ENCODE measurements around the gene HLA-DQA1. TPM values are rescaled to one million over a fixed set of nuclear protein-coding genes. Genes with fewer than 3 reads are reported as not detected.
A peak's percentile ranks its signal among the peaks of the same experiment; 100 is the strongest.
"Not testable (repeated sequence)": the region's sequence is repeated elsewhere in the genome, so short reads cannot be mapped to it uniquely, and the experiment has no call there.

The HLA-DQA1 gene
- total RNA-seq, 2 donors from 2014 or later: 5.1 to 45.0 TPM

DNA sequence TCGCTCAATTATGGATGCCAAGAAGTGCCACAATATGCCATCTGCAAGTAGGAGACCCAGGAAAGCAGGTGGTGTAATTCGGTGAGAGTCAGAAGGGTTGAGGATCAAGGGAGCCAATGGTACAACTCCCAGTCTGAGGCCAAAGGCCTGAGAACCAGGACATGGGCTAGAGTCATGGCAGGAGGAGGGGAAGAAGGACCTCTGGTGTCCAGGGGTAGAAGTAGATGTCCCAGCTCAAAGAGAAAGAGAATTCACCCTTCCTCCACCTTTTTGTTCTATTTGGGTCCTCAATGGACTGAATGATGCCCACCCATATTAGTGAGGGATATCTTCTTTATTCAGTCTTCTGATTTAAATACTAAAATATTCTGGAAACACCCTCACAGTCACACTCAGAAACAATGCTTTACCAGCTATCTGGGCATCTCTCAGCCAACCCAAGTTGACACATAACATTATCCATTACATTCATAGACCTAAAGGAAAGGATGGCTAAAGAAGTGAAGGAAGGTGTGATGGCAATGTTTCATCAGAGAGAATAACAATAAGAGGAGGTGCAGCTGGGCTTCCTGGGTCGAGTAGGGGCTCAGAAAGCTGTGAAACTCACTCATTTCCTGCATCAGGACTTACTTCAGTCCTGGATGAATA is 21.2 kb upstream of the HLA-DQA1 start:
- no peak for DNase-seq
- intact Hi-C loops (cut with DNase I, micrococcal nuclease): no loop called here
- peak; percentile 67 for ATAC-seq

DNA sequence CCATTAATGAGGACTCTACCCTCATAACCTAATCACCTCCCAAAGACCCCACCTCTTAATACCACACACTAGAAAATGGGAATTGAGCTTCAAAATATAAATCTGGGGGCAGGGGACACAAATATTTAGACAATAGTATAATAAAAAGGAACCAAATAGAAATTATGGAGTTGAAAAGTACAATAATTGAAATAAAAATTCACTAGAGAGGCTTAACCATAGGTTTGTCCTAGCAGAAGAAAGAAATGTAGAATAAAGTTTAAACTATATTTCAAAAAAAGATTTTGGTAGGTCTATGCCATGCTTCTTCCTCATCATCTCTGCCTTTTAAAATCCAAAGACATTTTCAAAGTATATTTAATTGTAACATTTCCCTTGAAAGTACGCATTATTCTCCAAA is 19.5 kb upstream of the HLA-DQA1 start:
- no peak for ATAC-seq
- intact Hi-C loops (cut with DNase I, micrococcal nuclease): no loop called here
- no peak for DNase-seq

DNA sequence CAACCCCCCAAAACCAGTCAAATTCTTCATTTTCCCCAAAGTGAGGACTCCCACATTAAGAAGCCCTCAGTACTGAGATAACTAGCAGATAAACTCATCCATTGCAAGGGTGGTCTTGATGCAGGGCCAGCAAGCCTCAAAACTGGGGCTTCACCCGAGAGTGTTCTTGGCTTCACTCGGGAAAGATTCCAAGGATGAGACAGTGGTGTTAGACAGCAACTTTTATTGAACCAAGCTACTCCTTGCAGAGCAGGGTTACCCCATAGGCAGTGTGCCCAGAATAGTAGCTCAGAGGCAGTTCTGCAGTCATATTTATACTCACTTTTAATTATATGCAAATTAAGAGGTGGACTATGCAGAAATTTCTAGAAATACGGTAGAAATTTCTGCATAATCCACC is 15.8 kb upstream of the HLA-DQA1 start:
- no peak for ATAC-seq
- no peak for DNase-seq
- intact Hi-C loops (cut with DNase I, micrococcal nuclease): no loop called here

DNA sequence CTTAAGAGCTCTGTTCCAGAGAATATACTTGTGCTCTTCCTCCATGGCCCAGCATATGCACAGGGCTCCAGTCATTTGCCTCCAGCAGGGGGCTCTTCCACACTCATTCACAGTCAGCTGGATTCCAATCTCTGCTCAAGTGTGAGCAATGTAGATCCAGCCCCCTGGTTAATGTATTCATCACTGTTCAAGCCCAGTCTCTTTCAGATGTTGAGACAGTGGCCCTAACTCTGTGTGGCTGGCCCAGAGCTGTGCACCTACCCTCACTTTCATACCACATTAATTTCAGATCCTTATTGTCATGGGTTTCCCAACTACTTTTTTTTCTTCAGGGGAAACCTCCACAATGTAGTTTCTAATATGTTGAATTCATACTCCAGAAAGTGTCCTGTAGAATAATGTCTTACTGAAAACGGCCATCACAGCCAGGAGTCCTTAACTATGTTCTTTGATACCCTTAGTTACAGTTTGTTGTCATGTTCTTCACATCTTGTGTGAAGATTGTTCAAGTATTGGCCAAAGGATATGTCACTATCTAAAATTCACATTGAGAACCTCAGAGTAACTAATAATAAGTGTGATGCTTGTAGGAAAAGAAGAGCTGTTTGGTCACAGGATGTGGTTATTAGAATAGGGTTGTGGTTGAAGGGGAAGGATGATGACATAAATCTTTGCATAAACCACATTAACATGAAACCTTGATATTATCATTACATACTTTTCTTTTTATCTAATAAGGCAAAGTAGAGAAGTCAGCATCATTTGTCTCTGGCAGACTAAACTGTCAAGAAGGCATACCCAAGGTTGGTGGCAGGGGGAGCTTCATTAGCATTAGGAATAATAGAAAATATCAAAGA is 14.4 kb upstream of the HLA-DQA1 start:
- ATAC-seq: peak; percentile 86
- DNase-seq: peak in 1 of 2 donors; percentile 63
- intact Hi-C loops (cut with DNase I, micrococcal nuclease): no loop called here

DNA sequence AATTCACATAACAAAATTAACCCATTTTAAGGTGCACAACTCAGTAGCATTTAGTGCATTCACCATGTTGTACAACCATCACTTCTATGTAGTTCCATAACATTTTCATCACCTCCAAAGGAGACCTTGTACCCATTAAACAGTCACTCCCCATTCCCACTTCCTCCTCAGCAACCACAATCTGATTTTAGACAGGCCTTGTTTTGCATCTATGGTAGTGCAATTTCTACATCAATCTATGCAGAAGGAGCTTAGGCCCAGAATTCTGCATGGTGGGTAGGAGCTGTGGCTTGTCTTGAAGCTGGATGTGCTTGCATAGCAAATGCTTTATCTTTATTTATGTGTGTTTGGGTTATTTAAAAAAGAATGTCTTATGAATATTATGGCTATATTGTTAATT is 13.5 kb upstream of the HLA-DQA1 start:
- peak; percentile 64 for ATAC-seq
- no peak for DNase-seq
- intact Hi-C loops (cut with DNase I, micrococcal nuclease): no loop called here

DNA sequence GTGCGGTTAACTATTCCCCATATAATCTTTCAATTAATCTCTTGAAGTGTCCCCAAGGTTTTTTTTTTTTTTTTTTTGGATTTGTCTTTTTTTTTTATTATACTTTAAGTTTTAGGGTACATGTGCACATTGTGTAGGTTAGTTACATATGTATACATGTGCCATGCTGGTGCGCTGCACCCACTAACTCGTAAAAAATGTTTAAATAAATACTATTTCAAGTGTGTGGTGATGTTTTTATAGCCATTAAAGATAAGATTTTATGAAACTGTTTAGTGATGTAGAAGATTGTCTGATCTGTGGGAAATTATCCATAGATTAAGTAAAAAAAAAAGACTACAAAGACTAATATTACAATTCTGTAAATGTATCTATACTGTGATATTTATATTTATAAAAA is 12.6 kb upstream of the HLA-DQA1 start:
- no peak for DNase-seq
- intact Hi-C loops (cut with DNase I, micrococcal nuclease): no loop called here
- ATAC-seq: no peak

DNA sequence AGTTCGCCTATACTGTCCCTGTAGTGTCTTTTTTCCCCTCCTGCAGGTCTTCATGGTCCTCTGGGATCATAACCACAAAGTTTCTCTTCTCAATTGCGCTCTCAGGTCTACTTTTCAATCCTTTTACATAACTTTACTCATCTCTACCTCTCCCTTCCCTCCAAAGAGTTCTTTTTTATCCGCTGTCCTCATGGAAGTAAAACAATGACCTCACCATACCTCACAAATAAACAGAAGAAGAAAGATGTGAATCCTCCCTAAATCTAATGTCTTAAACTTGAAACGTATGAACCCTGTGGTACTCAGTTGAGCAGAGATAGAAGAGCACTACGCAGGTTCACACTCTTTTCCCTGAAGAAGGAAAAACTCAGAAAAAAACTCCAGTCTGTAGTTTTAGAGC is 12.1 kb upstream of the HLA-DQA1 start:
- ATAC-seq (no peak), DNase-seq (no peak)
- intact Hi-C loops (cut with DNase I, micrococcal nuclease): no loop called here

DNA sequence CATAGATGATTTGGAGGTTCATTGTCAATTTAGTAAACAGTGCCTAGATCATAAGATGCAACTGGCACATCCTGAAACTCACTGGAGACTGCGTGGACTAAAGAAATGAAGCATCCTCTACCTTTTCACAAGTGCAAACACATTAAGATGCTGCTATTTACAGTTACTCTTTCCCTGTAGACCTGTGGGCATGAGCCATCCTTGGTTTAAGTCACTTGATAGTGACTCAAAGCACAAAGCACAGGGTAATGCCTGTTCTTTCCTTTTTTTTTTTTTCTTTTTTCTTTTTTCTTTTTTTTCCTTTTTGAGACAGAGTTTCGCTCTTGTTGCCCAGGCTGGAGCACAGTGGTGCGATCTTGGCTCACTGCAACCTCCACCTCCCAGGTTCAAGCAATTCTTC is 10.0 kb upstream of the HLA-DQA1 start:
- ATAC-seq (no peak), DNase-seq (no peak)
- intact Hi-C loops (cut with DNase I, micrococcal nuclease): no loop called here

DNA sequence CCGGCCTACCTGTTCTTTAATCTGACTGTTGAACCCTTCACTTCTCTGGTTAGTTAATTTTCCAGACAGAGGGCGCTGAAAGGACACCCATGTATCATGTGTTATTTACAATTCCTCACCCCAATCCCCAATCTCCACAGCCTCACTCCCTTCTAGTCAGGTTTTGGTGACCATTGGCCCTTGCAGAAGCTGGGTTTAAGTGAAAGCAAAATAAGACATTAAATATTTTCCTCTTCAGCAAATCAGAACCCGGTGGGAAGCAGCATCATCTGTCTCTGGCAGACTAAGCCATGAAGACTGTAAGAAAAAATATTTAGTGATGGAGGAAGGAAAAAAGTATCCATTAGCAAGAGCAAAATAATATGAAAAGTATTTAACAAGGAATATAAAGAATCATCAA is 9.4 kb upstream of the HLA-DQA1 start:
- intact Hi-C loops (cut with DNase I, micrococcal nuclease): no loop called here
- peak; percentile 46 for ATAC-seq
- peak in 1 of 2 donors; percentile 41 for DNase-seq

DNA sequence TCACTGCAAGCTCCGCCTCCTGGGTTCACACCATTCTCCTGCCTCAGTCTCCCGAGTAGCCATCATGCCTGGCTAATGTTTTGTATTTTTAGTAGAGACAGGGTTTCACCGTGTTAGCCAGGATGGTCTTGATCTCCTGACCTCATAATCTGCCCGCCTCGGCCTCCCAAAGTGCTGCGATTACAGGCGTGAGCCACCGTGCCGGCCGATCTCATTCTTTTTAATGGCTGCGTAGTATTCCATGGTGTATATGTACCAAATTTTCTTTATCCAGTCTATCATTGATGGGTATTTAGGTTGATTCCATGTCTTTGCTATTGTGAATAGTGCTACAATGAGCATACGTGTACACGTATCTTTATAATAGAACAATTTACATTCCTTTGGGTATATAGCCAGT is 7.4 kb upstream of the HLA-DQA1 start:
- intact Hi-C loops (cut with DNase I, micrococcal nuclease); DNase-seq; ATAC-seq: not testable (repeated sequence)

DNA sequence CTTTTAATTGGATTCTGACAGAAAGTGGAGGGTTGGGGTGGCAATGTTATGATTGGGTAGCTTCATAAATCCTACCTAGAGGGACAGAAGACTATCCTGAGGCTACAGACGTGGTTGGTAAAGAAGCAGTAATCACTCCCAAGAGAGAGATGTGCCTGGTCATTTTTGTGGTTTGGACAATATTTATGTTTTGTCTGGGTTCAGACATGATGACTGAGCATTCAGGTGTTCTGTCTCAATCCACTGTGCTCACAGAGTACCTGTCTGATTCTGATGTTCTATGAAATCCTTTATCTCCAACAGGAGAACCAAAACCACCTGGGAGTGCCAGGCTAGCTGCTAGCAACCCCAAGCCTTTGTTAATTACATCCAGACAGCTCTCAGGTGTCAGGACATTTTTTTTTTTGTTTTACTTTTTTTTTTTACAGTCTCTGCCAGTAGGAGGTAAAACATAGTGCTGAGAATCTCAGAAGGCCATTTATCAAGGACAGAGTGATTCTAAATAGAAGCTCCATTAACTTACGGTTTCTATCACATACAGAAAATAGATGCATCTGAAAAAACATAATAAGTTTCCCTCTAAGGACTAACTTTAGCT is 1.6 kb upstream of the HLA-DQA1 start:
- ATAC-seq (no peak), DNase-seq (no peak)
- intact Hi-C loops (cut with DNase I, micrococcal nuclease): no loop called here

DNA sequence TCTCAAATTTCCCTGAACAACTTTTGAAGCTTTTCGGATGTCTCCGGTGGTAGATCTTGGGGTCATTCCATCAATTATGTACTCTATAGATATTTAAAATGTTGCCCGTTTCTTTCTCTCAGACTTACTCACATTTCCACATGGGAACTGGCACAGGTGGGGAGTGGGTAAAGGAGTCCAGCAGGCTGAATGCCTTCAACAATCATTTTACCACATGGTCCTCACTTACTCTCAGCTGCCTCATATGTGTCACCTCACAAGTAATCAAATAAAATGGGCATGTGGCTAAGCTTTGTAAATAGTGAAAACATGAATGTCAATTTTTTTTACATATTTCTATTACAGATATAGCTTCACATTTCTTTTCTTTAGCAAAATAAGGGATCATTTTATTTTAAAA is 677 bp downstream of the HLA-DQA1 start:
- no peak for ATAC-seq
- intact Hi-C loops (cut with DNase I, micrococcal nuclease): no loop called here
- no peak for DNase-seq

DNA sequence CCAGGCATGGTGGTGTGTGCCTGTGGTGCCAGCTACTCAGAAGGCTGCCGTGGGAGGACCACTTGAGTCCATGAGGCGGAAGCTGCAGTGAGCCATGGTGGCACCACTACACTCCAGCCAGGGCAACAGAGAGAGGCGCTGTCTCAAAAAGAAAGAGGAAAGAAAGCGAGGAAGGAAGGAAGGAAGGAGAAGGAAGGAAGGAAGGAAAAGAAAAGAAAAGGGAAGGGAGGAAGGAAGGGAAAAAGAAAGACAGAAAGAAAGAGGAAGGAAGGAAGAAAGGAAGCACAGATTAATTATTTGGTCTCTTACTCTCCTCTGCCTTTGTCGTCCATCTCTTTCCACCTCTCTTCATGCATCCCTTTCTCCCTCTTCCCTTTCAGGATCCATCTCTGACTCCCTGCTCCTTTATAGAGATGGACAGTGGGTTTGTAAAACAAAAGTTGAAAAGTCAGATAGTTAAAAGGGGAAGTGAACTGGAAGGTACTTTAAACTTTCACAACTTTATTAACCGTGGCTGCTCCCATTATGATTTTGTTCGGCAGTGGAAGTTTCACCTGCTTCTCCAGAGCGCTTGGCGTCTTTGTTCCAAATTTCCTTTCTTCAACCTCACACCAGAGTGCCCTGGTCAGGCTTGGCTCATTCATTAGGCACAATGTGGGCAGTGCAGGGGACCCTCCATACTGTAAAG is 1.5 kb downstream of the HLA-DQA1 start:
- intact Hi-C loops (cut with DNase I, micrococcal nuclease): no loop called here
- ATAC-seq: no peak
- peak in 1 of 2 donors; percentile 18 for DNase-seq

DNA sequence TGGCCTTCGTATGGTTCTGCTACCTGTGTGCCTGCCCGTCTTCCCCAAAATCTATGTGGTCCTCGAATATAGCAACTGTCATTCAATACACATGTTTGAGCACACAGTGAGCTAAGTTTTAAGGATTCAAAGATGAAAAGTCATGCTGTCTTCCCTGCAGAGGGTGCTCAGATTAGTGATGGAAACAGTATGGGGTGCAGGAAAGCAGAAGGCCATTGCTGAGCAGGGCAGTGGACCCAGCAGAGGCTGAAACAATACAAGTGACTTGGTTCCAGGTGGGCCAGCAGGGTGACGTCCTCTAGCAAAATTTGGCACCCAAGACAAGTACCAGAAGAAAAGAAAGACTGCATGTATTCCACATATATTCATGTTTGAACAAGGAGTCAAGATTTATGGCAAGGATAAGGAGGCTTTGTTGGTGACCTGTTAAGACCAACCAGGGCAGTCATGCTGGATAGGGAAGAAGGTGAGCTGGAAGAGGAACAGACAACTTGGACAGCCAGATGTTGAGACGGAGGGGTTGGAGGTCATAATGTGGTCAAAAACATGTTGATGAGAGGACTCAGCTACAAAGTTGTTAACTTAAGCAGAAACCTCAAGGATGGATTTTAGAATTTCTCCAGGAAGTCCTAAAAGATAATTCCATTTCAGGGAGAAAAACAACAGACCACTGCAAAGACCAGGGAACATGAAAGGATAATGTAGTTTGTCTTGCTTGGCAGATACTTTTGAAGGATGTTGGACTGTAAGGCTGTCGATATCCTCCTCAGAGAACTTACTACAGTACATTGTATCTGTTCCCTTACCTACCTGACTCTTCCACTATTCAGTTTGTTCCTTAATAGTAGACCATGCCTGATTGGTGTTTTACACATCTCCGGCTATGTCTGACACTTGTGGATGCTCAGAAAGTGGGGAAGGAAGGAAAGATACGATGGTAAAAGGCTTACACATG is 2.5 kb downstream of the HLA-DQA1 start:
- intact Hi-C loops (cut with DNase I, micrococcal nuclease): no loop called here
- DNase-seq (no peak), ATAC-seq (no peak)

DNA sequence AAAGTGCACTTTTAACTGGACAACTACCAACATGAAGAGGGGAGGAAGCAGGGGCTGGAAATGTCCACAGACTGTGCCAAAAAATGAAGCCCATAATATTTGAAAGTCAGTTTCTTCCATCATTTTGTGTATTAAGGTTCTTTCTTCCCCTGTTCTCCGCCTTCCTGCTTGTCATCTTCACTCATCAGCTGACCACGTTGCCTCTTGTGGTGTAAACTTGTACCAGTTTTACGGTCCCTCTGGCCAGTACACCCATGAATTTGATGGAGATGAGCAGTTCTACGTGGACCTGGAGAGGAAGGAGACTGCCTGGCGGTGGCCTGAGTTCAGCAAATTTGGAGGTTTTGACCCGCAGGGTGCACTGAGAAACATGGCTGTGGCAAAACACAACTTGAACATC is 3.9 kb downstream of the HLA-DQA1 start:
- ATAC-seq (no peak), DNase-seq (no peak)
- intact Hi-C loops (cut with DNase I, micrococcal nuclease): no loop called here

DNA sequence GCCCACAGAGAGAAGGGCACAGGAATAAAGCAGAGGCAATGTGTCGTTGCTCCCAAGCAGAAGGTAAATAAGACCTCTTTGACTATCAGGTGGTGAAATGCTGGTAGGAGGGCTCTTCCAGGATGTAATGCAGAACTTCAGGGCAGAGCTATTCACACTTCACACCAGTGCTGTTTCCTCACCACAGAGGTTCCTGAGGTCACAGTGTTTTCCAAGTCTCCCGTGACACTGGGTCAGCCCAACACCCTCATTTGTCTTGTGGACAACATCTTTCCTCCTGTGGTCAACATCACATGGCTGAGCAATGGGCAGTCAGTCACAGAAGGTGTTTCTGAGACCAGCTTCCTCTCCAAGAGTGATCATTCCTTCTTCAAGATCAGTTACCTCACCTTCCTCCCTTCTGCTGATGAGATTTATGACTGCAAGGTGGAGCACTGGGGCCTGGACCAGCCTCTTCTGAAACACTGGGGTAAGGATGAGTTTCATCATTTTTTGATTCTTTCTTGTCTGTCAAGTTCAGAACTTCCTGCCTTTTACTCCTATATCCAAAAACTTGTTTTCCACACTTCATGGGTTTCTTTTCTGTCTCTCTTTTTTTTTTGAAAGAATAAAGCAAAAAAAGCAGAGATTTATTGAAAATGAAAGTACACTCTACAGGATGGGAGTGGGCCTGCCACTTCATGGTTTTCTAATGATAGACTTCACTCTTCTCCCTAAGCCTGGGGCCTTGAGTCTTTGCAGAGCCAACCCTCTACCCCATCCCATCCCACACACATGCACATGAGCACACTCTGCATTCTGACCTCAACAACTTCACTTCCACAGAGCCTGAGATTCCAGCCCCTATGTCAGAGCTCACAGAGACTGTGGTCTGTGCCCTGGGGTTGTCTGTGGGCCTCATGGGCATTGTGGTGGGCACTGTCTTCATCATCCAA is 4.8 kb downstream of the HLA-DQA1 start:
- ATAC-seq; DNase-seq; intact Hi-C loops (cut with DNase I, micrococcal nuclease): not testable (repeated sequence)

DNA sequence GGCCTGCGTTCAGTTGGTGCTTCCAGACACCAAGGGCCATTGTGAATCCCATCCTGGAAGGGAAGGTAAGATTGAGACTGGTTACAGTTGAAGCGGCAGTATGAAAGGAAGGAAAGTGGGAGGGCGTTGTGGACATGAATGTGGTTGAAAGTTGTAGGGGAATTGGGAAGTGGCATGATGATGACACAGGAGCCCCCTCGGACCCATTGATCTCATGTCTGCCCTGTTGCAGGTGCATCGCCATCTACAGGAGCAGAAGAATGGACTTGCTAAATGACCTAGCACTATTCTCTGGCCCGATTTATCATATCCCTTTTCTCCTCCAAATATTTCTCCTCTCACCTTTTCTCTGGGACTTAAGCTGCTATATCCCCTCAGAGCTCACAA is 5.5 kb downstream of the HLA-DQA1 start:
- intact Hi-C loops (cut with DNase I, micrococcal nuclease): no loop called here
- DNase-seq (no peak), ATAC-seq (no peak)
